SK-N-SH (cell line): ENCODE data around the gene RPIA. TPM values are rescaled to one million over a fixed set of nuclear protein-coding genes. Genes with fewer than 3 reads are reported as not detected.
"Not testable (repeated sequence)": the region's sequence is repeated elsewhere in the genome, so short reads cannot be mapped to it uniquely, and the experiment has no call there.

Experiments used
- CTCF ChIA-PET: fragments of 300-600, 350-600 bp; formaldehyde crosslinking; extraction: SDS; loops from one replicate; lab custom pipeline; 2021; lab: Yijun Ruan, JAX
- POLR2A ChIA-PET: fragments of 350-600 bp; sonication (Branson Sonifier 250); formaldehyde crosslinking; extraction: SDS; loops from one replicate; lab custom pipeline; 2020; ENCODE audit warnings: antibody characterized with exemption, inconsistent platforms; lab: Yijun Ruan, JAX
- DNase-seq: peaks from one replicate; pipeline ENCODE4 v3.0.0; 2012
- H2AFZ ChIP-seq: fragments of 200-600 bp; sonication (generic); 2 replicates; pipeline ENCODE4 v1.8.1; 2016; ENCODE audit warnings: antibody characterized with exemption, mild to moderate bottlenecking, low read depth
- H3F3A ChIP-seq: fragments of 200-600 bp; sonication (generic); replicated peaks from 2 replicates; pipeline ENCODE3; 2016; ENCODE audit warnings: antibody characterized with exemption, mild to moderate bottlenecking; ENCODE audit not compliant: insufficient read depth
- H3K27ac ChIP-seq, 2 experiments: fragments of 200-500 bp in 1 of 2; fragments of 200-600 bp in 1 of 2; sonication (Bioruptor generic) in 1 of 2; sonication (generic), shearing (Covaris generic) in 1 of 2; 2 replicates each; pipeline versions ENCODE4 v1.5.1 to v1.6.1; 2014 to 2016; ENCODE audit warnings: low read depth in 2 of 2, inconsistent platforms in 1 of 2, low read length in 1 of 2, mild to moderate bottlenecking in 1 of 2, mixed read lengths in 1 of 2
- H3K27me3 ChIP-seq: fragments of 200-600 bp; sonication (generic), shearing (Covaris generic); 2 replicates; pipeline ENCODE4 v1.6.1; 2016; ENCODE audit warnings: mixed run types; ENCODE audit not compliant: insufficient read depth
- H3K36me3 ChIP-seq, 2 experiments: fragments of 200-500 bp in 1 of 2; fragments of 200-600 bp in 1 of 2; sonication (Bioruptor generic) in 1 of 2; sonication (generic) in 1 of 2; replicated peaks in 1 of 2; 2 replicates each; pipeline versions ENCODE3 to v1.5.1; 2014 to 2016; ENCODE audit warnings: low read length in 1 of 2, mild to moderate bottlenecking in 1 of 2; ENCODE audit not compliant: insufficient read depth in 2 of 2, control insufficient read depth in 1 of 2
- H3K4me1 ChIP-seq, 2 experiments: fragments of 200-500 bp in 1 of 2; fragments of 200-600 bp in 1 of 2; sonication (Bioruptor generic) in 1 of 2; sonication (generic), shearing (Covaris generic) in 1 of 2; 2 replicates each; pipeline versions ENCODE4 v1.5.1 to v1.6.1; 2014 to 2016; ENCODE audit warnings: low read depth in 1 of 2, low read length in 1 of 2, mixed run types in 1 of 2; ENCODE audit not compliant: insufficient read depth in 2 of 2, control insufficient read depth in 1 of 2
- H3K4me2 ChIP-seq: fragments of 200-600 bp; sonication (generic), shearing (Covaris generic); 2 replicates; pipeline ENCODE4 v1.6.1; 2017; ENCODE audit warnings: mixed run types
- H3K4me3 ChIP-seq, 2 experiments: fragments of 200-500 bp in 1 of 2; fragments of 200-600 bp in 1 of 2; sonication (Bioruptor generic) in 1 of 2; sonication (generic), shearing (Covaris generic) in 1 of 2; 2 replicates each; pipeline versions ENCODE4 v1.5.1 to v1.8.1; 2014 to 2016; ENCODE audit warnings: low read depth in 2 of 2, inconsistent platforms in 1 of 2, low read length in 1 of 2, mild to moderate bottlenecking in 1 of 2, mixed read lengths in 1 of 2, moderate library complexity in 1 of 2
- H3K79me2 ChIP-seq: fragments of 200-600 bp; sonication (generic); 2 replicates; pipeline ENCODE4 v1.8.1; 2017; ENCODE audit warnings: mild to moderate bottlenecking; ENCODE audit not compliant: insufficient read depth
- H3K9ac ChIP-seq: fragments of 200-600 bp; sonication (generic); 2 replicates; pipeline ENCODE4 v1.6.1; 2017; ENCODE audit warnings: mixed run types
- H3K9me2 ChIP-seq: fragments of 200-600 bp; sonication (generic); 2 replicates; pipeline ENCODE4 v1.6.1; 2017; ENCODE audit warnings: mixed run types
- H3K9me3 ChIP-seq: fragments of 200-600 bp; sonication (generic); 2 replicates; pipeline ENCODE4 v1.6.1; 2017; ENCODE audit warnings: mixed run types, mild to moderate bottlenecking, moderate library complexity
- H4K20me1 ChIP-seq: fragments of 200-600 bp; sonication (generic); 2 replicates; pipeline ENCODE4 v1.6.1; 2017; ENCODE audit warnings: mild to moderate bottlenecking, mixed run types; ENCODE audit not compliant: insufficient read depth
- CHD2 ChIP-seq: fragments of 150-350 bp; IDR thresholded peaks from 2 replicates; pipeline ENCODE4 v1.6.1; 2018; ENCODE audit warnings: low read length; ENCODE audit not compliant: partially characterized antibody
- GATA2 ChIP-seq: sonication (generic); formaldehyde crosslinking; IDR thresholded peaks from 2 replicates; pipeline ENCODE4 v1.5.0; 2020; ENCODE audit warnings: mild to moderate bottlenecking, missing genetic modification reagents
- JUND ChIP-seq: IDR thresholded peaks from 2 replicates; pipeline ENCODE4 v1.4.0; 2012
- MEF2A ChIP-seq: IDR thresholded peaks from 2 replicates; pipeline ENCODE4 v1.4.0; 2012; ENCODE audit warnings: low read depth, borderline replicate concordance
- MXI1 ChIP-seq: IDR thresholded peaks from 2 replicates; pipeline ENCODE4 v1.6.1; 2012; ENCODE audit warnings: mild to moderate bottlenecking, low read depth, low read length, improper control_type of control experiment
- POLR2AphosphoS5 ChIP-seq: IDR thresholded peaks from 2 replicates; pipeline ENCODE4 v1.6.1; 2012; ENCODE audit warnings: low read depth, low read length
- RCOR1 ChIP-seq: fragments of 150-350 bp; IDR thresholded peaks from 2 replicates; pipeline ENCODE4 v1.6.1; 2017; ENCODE audit warnings: antibody characterized with exemption, low read length
- TAF1 ChIP-seq: IDR thresholded peaks from 2 replicates; pipeline ENCODE4 v1.6.1; 2012; ENCODE audit warnings: low read depth, mild to moderate bottlenecking, low read length, moderate library complexity, borderline replicate concordance
- WGBS: methylation state at CpG from one replicate; pipeline ENCODE4 v1.1.6; 2017; ENCODE audit warnings: low lambda C conversion rate; 5-methylcytosine and 5-hydroxymethylcytosine counted together
- polyA plus RNA-seq, 3 experiments: library from polyadenylated mRNA; depleted of rRNA; stranded (reverse); fragments of >200 nt; gene quantifications; 2 replicates each; pipeline ENCODE4 v1.2.3, GENCODE V29; 2012
- TF ChIP-seq, protein P1 (sequence below): IDR thresholded peaks from 2 replicates; pipeline ENCODE4 v1.4.0; 2012; ENCODE audit warnings: low read depth
- TF ChIP-seq, protein P2 (sequence below): fragments of 150-350 bp; IDR thresholded peaks from 2 replicates; pipeline ENCODE4 v1.6.1; 2016; ENCODE audit warnings: mild to moderate bottlenecking, low read depth, low read length
- TF ChIP-seq, protein P3 (sequence below): fragments of 150-350 bp; IDR thresholded peaks from 2 replicates; pipeline ENCODE4 v1.6.1; 2017; ENCODE audit warnings: antibody characterized with exemption, low read length, low read depth, borderline replicate concordance

RPIA gene
- polyA plus RNA-seq, 1 of the 3 experiments (the other 2 are of a cell fraction) = 17.4 TPM

DNA sequence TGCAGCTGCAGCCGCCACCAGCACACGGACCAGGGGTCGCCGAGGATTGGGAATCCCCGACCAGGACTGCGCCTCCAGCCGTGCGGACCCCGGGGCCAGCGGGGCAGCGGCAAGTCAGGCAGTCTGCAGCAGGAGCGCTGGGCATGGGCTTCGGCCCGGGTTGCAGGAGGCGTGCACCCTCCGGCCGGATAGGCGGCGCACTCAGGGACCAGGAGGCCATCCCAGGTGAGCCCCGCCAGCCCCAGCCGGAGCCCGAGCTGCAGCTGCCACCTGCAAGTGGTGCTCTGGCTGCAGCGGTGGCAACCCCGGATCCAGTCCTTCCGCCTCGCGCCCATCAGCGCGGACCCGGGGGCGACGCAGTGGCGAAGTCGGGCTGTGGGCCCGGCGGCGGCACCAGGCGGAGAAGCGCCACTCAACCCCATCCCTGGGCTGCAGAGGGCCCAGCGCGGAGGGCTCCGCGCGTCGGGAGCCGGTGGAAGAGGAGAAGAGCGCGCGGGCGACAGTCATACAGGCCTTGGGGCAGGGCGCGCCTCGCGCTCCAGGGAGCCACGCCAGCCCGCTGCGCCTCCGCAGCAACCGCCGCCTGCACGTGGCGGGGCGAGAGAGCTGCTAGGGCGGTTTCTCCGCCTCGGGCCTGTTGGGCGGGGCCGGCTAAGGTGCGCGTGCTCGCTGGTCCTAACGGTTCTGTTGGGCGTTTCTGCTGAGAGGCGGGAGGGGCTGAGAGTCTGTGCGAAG lies 73.8 kb downstream of the RPIA start:
- TF ChIP-seq, protein P1, sequence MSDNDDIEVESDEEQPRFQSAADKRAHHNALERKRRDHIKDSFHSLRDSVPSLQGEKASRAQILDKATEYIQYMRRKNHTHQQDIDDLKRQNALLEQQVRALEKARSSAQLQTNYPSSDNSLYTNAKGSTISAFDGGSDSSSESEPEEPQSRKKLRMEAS = peak; percentile 73; the same call in 1 of the 2 replicates
- TF ChIP-seq TAF1 (no peak), RCOR1 (no peak)
- Histone ChIP-seq H3K27ac (no peak overlapping the region), H3K79me2 (no peaks in the 10 kb centered on the region), H3K9me2 (no peaks in the 10 kb centered on the region), H2AFZ (peak overlapping the region; percentile 46; the same call in 1 of the 2 replicates), H3K4me2 (peak overlapping the region; percentile 72), H3F3A (no peaks in the 10 kb centered on the region), H3K36me3 (no peaks in the 10 kb centered on the region), H3K9ac (no peak overlapping the region), H3K4me1 (peaks cover 0 to 4% of the 10 kb centered on the region in 2 experiments; a peak in 1 of 4 replicates), H3K9me3 (no peaks in the 10 kb centered on the region), H3K4me3 (peak overlapping the region; percentile 19 to 27; a peak in 2 of 4 replicates), H4K20me1 (no peaks in the 10 kb centered on the region), H3K27me3 (no peaks in the 10 kb centered on the region; the same call in 1 of the 2 replicates)
- POLR2A ChIA-PET = interaction anchor here (0.6 kb wide), 1 partner anchor 28 kb away, joined by 3 read pairs; no protein-coding TSS in a partner anchor
- peak; percentile 52 for DNase-seq
- CTCF ChIA-PET = no interaction called here
- WGBS = 6% methylated on average over 17 of the region's 75 CpGs

DNA sequence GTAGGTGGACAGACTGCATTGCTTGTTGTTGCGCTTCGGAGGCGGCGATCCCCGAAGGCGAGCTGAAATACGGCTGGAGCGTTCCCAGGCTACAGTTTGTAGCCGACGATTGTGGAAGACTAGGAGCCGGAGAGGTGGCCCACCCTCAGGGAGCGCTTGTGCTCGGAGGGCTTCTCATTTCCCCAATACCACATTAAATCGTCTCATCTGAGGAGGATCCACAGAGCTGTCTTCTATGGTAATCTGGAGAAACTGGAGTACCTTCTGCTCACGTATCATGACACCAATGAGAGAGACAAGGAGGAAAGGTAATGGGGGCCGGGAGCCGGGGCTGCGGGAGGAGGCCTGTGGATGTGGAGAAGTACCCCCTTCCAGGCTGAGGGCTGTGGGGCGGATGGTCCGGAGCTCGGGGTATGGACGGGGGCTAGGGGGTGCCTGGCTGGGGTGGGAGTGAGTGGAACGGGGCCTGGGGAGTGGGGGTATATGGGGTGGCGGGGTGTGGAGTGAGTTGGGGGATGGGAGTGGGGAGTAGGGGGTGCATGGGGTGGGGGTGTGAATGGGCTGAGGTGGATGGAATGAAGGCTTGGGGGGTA lies 74.5 kb downstream of the RPIA start:
- H3K9ac ChIP-seq, H3K27me3 ChIP-seq, H3K4me3 ChIP-seq, H3K79me2 ChIP-seq, H3K36me3 ChIP-seq, H3K9me2 ChIP-seq, H3K4me1 ChIP-seq, H3K27ac ChIP-seq, H3K9me3 ChIP-seq, H3F3A ChIP-seq, H4K20me1 ChIP-seq, DNase-seq, CTCF ChIA-PET: not testable (repeated sequence)
- H3K4me2 ChIP-seq = peak overlapping the region; percentile 72; the same call in 1 of the 2 replicates
- 31% methylated on average over 23 of the region's 24 CpGs for WGBS
- H2AFZ ChIP-seq = peak overlapping the region; percentile 46; the same call in 1 of the 2 replicates
- POLR2A ChIA-PET = interaction anchor here (0.6 kb wide), 1 partner anchor 29 kb away, joined by 3 read pairs; no protein-coding TSS in a partner anchor

DNA sequence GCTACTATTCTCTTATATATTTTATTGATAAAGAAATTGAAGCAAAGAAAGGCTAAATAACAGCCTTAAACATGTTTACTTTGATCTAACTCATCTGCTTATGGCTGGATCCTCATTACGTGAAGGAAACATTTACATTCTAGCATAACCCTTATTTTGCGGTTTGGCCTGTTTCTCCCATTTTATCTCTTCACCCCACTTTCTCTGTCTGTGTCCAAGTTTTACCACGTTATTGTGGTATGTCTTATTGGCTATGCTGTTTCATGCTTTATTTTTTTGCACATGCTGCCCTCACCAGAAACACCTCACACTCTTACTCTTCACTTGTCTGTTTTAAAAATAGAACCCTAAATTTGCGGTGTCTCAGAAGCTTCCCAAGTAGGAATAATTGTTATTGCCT lies 78.5 kb downstream of the RPIA start:
- H3K27ac ChIP-seq = no peak overlapping the region
- H3K36me3 ChIP-seq = no peaks in the 10 kb centered on the region
- no peaks in the 10 kb centered on the region; the same call in 1 of the 2 replicates for H3K9me2 ChIP-seq
- no peaks in the 10 kb centered on the region for H3F3A ChIP-seq
- H3K9me3 ChIP-seq = no peaks in the 10 kb centered on the region
- no peaks in the 10 kb centered on the region for H3K27me3 ChIP-seq
- no peak overlapping the region for H3K4me2 ChIP-seq
- ChIA-PET POLR2A (no interaction called here), CTCF (no interaction called here)
- H3K79me2 ChIP-seq = no peaks in the 10 kb centered on the region
- peaks cover 0 to 3% of the 10 kb centered on the region in 2 experiments; a peak in 1 of 4 replicates for H3K4me1 ChIP-seq
- no peak overlapping the region for H3K4me3 ChIP-seq
- DNase-seq = no peak
- H4K20me1 ChIP-seq = no peaks in the 10 kb centered on the region
- 47% methylated on average over 4 of the region's 4 CpGs for WGBS
- no peak overlapping the region for H2AFZ ChIP-seq
- no peak overlapping the region for H3K9ac ChIP-seq
- TF ChIP-seq MXI1 = no peak
- no peak for TF ChIP-seq MEF2A
- TF ChIP-seq CHD2 = no peak
- no peak for TF ChIP-seq POLR2AphosphoS5
- TF ChIP-seq, protein P2, sequence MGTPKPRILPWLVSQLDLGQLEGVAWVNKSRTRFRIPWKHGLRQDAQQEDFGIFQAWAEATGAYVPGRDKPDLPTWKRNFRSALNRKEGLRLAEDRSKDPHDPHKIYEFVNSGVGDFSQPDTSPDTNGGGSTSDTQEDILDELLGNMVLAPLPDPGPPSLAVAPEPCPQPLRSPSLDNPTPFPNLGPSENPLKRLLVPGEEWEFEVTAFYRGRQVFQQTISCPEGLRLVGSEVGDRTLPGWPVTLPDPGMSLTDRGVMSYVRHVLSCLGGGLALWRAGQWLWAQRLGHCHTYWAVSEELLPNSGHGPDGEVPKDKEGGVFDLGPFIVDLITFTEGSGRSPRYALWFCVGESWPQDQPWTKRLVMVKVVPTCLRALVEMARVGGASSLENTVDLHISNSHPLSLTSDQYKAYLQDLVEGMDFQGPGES = no peak
- no peak for TF ChIP-seq JUND
- TF ChIP-seq, protein P3, sequence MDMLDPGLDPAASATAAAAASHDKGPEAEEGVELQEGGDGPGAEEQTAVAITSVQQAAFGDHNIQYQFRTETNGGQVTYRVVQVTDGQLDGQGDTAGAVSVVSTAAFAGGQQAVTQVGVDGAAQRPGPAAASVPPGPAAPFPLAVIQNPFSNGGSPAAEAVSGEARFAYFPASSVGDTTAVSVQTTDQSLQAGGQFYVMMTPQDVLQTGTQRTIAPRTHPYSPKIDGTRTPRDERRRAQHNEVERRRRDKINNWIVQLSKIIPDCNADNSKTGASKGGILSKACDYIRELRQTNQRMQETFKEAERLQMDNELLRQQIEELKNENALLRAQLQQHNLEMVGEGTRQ = no peak
- no peak for TF ChIP-seq GATA2 (CRISPR knock-in tag)

DNA sequence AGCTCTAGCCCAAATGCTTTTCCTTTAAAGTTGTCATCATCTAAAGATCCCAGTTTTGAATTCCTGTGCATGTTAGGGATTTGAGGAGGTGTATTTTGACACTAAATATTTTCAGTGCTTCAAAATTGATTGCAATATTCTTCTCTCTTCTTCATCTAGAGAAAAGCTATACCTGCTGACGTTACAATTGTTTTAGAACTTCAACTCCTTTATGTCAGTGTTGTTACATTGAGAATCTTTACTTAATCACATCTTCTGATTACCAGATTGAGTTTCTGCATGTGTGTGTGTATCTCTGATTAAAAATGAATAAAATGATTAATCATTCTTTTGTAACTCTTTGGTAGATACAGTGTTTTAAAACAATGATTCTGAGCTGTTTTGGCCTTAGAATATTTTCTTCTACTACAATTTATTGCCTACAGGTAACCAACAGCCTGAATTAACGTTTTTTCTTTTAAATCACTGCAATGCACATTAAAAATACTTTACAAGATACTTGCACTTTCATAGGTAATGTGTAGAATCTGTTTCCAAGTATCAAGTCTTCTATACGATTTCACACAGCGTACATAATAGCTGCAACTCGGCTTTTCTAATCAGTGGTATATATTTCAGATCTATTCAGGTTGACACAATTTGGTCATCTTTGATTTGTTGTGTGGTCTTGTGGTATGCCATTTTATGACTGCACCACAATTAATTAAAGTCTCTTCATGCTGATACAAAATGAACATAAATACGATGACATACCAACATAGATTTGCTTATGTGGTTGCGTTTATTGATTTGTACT lies 82.0 kb downstream of the RPIA start:
- H3K4me2 ChIP-seq, H3K27ac ChIP-seq, H3K9ac ChIP-seq, H3K9me2 ChIP-seq, DNase-seq, POLR2A ChIA-PET, H3K9me3 ChIP-seq, H2AFZ ChIP-seq, H3K79me2 ChIP-seq, H3F3A ChIP-seq, CTCF ChIA-PET, H3K4me1 ChIP-seq, H3K4me3 ChIP-seq, H3K27me3 ChIP-seq, H4K20me1 ChIP-seq, H3K36me3 ChIP-seq: not testable (repeated sequence)
- 16% methylated on average over 7 of the region's 7 CpGs for WGBS
